Spinal cord (tissue), 10 donors: Measurements from ENCODE around the gene FAM43B. TPM values are rescaled to one million over a fixed set of nuclear protein-coding genes. Genes with fewer than 3 reads are reported as not detected.

Experiments used
- DNase-seq, 6 donors: peaks; one replicate each; pipeline versions ENCODE4 v3.0.0 to v3.0.0-alpha.2; 2013 to 2015; ENCODE audit warnings: low spot score in 6 of 6, low read depth in 4 of 6
- H3K27ac ChIP-seq: one replicate; pipeline ENCODE4 v1.5.1; 2013; ENCODE audit warnings: low read depth, low read length, control low read depth
- H3K27me3 ChIP-seq: one replicate; pipeline ENCODE4 v1.6.1; 2013; ENCODE audit warnings: low read length; ENCODE audit not compliant: control insufficient read depth, insufficient read depth
- H3K36me3 ChIP-seq: one replicate; pipeline ENCODE4 v1.6.1; 2013; ENCODE audit warnings: low read length; ENCODE audit not compliant: control insufficient read depth, insufficient read depth
- H3K4me1 ChIP-seq: one replicate; pipeline ENCODE4 v1.6.1; 2013; ENCODE audit warnings: low read length; ENCODE audit not compliant: control insufficient read depth, insufficient read depth
- H3K4me3 ChIP-seq: one replicate; pipeline ENCODE4 v1.5.1; 2013; ENCODE audit warnings: low read depth, low read length, control low read depth
- H3K9me3 ChIP-seq: one replicate; pipeline ENCODE4 v1.6.1; 2013; ENCODE audit warnings: low read length; ENCODE audit not compliant: control insufficient read depth, insufficient read depth
- WGBS: methylation state at CpG from one replicate; pipeline ENCODE4 v1.1.5; 2013; ENCODE audit warnings: missing lambda C conversion rate; ENCODE audit not compliant: insufficient coverage; 5-methylcytosine and 5-hydroxymethylcytosine counted together
- polyA plus RNA-seq, 2 donors: library from polyadenylated mRNA; unstranded; fragments of 120-200 nt; gene quantifications; one replicate each; pipeline ENCODE4 v1.2.1, GENCODE V29; 2013; ENCODE audit not compliant: insufficient read length in 2 of 2
- total RNA-seq, 2 donors: library from RNA; depleted of rRNA in 1 of 2; stranded (reverse); fragments of 120-200 nt in 1 of 2; fragments of >200 nt in 1 of 2; gene quantifications; one replicate each; pipeline versions ENCODE4 v1.2.3 to v1.2.4, GENCODE V29; 2013 to 2014
- donor health status: healthy.

FAM43B gene
- total and polyA plus RNA-seq, 4 donors: 3.0 to 14.4 (median 8.6) TPM

- no peak overlapping the region for H3K27ac ChIP-seq
- WGBS: 67% methylated on average over 1 of the region's 2 CpGs
- H3K27me3 ChIP-seq: peaks cover 24% of the 10 kb centered on the region
- no peaks in the 10 kb centered on the region for H3K9me3 ChIP-seq
- no peak for DNase-seq
- no peaks in the 10 kb centered on the region for H3K36me3 ChIP-seq
- no peak overlapping the region for H3K4me3 ChIP-seq
- no peaks in the 10 kb centered on the region for H3K4me1 ChIP-seq
Measured at GRCh38 chr1:20587661-20588053, 35.3 kb downstream of the FAM43B start.

GRCh38 chr1:20588634-20589225 is 36.4 kb downstream of the FAM43B start, which contains the start of gene CDA:
TSS of gene CDA (plus strand) at chr1:20589097. CDS start at chr1:20589130, 33 bp downstream.
- no peak within 1 kb of the TSS for H3K4me3 ChIP-seq

GRCh38 chr1:20589331-20590278 is 37.2 kb downstream of the FAM43B start:
- H3K36me3 ChIP-seq: no peaks in the 10 kb centered on the region
- peak in 1 of 6 donors; percentile 16 for DNase-seq
- H3K4me3 ChIP-seq: no peak overlapping the region
- no peaks in the 10 kb centered on the region for H3K4me1 ChIP-seq
- H3K27ac ChIP-seq: no peak overlapping the region
- peaks cover 24% of the 10 kb centered on the region for H3K27me3 ChIP-seq
- H3K9me3 ChIP-seq: no peaks in the 10 kb centered on the region
- 53% methylated on average over 13 of the region's 24 CpGs for WGBS

More at GRCh38 chr1:20588634-20589225, 36.4 kb downstream of the FAM43B start, which contains the start of gene CDA:
- WGBS: 50% methylated on average over 9 of the region's 11 CpGs
- no peaks in the 10 kb centered on the region for H3K4me1 ChIP-seq
- DNase-seq: no peak
- H3K9me3 ChIP-seq: no peaks in the 10 kb centered on the region
- H3K36me3 ChIP-seq: no peaks in the 10 kb centered on the region
- H3K27ac ChIP-seq: no peak within 1 kb of the TSS
- H3K27me3 ChIP-seq: peaks cover 24% of the 10 kb centered on the region

GRCh38 chr1:20590306-20590777 is 38.0 kb downstream of the FAM43B start:
- WGBS: 63% methylated on average over 6 of the region's 7 CpGs
- H3K27ac ChIP-seq: no peak overlapping the region

GRCh38 chr1:20593756-20594155 is 41.4 kb downstream of the FAM43B start:
- Histone ChIP-seq H3K36me3 (no peaks in the 10 kb centered on the region), H3K4me1 (no peaks in the 10 kb centered on the region), H3K4me3 (no peak overlapping the region), H3K27ac (no peak overlapping the region), H3K27me3 (peaks cover 18% of the 10 kb centered on the region), H3K9me3 (no peaks in the 10 kb centered on the region)
- DNase-seq: no peak
- 76% methylated on average over 2 of the region's 5 CpGs for WGBS

More at GRCh38 chr1:20590306-20590777, 38.0 kb downstream of the FAM43B start:
- H3K36me3 ChIP-seq: no peaks in the 10 kb centered on the region
- no peak for DNase-seq
- H3K4me1 ChIP-seq: no peaks in the 10 kb centered on the region
- no peak overlapping the region for H3K4me3 ChIP-seq
- H3K27me3 ChIP-seq: peaks cover 24% of the 10 kb centered on the region
- H3K9me3 ChIP-seq: no peaks in the 10 kb centered on the region

- Histone ChIP-seq H3K27ac (no peak overlapping the region), H3K4me1 (no peaks in the 10 kb centered on the region), H3K4me3 (no peak overlapping the region), H3K36me3 (no peaks in the 10 kb centered on the region), H3K9me3 (no peaks in the 10 kb centered on the region), H3K27me3 (peaks cover 10% of the 10 kb centered on the region)
- WGBS: 75% methylated on average over 9 of the region's 14 CpGs
- DNase-seq: no peak
Measured at GRCh38 chr1:20594746-20595145, 42.4 kb downstream of the FAM43B start.

- Histone ChIP-seq H3K36me3 (no peaks in the 10 kb centered on the region), H3K27ac (no peak overlapping the region), H3K4me1 (no peaks in the 10 kb centered on the region), H3K27me3 (peaks cover 3% of the 10 kb centered on the region), H3K9me3 (no peaks in the 10 kb centered on the region), H3K4me3 (no peak overlapping the region)
- no peak for DNase-seq
- WGBS: 64% methylated on average over 3 of the region's 6 CpGs
Measured at GRCh38 chr1:20596106-20596505, 43.7 kb downstream of the FAM43B start.

GRCh38 chr1:20597650-20598049 is 45.3 kb downstream of the FAM43B start:
- H3K27ac ChIP-seq: no peak overlapping the region
- WGBS: no CpG with 5 or more reads among the region's 3 CpGs

GRCh38 chr1:20600156-20600555 is 47.8 kb downstream of the FAM43B start:
- Histone ChIP-seq H3K36me3 (no peaks in the 10 kb centered on the region), H3K9me3 (no peaks in the 10 kb centered on the region), H3K27ac (no peak overlapping the region), H3K27me3 (no peaks in the 10 kb centered on the region), H3K4me1 (no peaks in the 10 kb centered on the region), H3K4me3 (no peak overlapping the region)
- DNase-seq: no peak
- WGBS: 80% methylated on average over 3 of the region's 5 CpGs

More at GRCh38 chr1:20597650-20598049, 45.3 kb downstream of the FAM43B start:
- Histone ChIP-seq H3K4me1 (no peaks in the 10 kb centered on the region), H3K27me3 (no peaks in the 10 kb centered on the region), H3K36me3 (no peaks in the 10 kb centered on the region), H3K4me3 (no peak overlapping the region), H3K9me3 (no peaks in the 10 kb centered on the region)
- DNase-seq: no peak
